Measurements from ENCODE around the gene UBR4. TPM values are rescaled to one million over a fixed set of nuclear protein-coding genes. Genes with fewer than 3 reads are reported as not detected.

Gene UBR4
- total RNA-seq, 1 experiment from 2014 or later: 107 TPM

GRCh38 chr1:19054216-19054615, 155.8 kb downstream of the UBR4 start:
- H3K27ac ChIP-seq (ENCODE audit: low read depth, low read length): no peak overlapping the region
- intact Hi-C loops (cut with micrococcal nuclease): no loop called here
- peaks cover 4 to 35% of the 10 kb centered on the region in 2 experiments; a peak in 3 of 4 replicates for H3K4me1 ChIP-seq (ENCODE audit: control insufficient read depth in 1 of 2, insufficient read depth in 2 of 2, low read length in 2 of 2)
- no peak for TF ChIP-seq POLR2AphosphoS5 (IDR thresholded peaks at IDR 0.05; ENCODE audit: low read depth, low read length)
- no peak for TF ChIP-seq ZBTB33 (IDR thresholded peaks at IDR 0.05; ENCODE audit: extremely low read depth, insufficient replicate concordance, low read length)
- TF ChIP-seq REST (IDR thresholded peaks at IDR 0.05; ENCODE audit: low read depth): no peak
- TF ChIP-seq CTCF (IDR thresholded peaks at IDR 0.05 in 2 of 3, conservative IDR thresholded peaks at IDR 0.05 in 1 of 3; ENCODE audit: borderline replicate concordance in 1 of 3, insufficient read depth in 1 of 3, low read depth in 2 of 3, low read length in 2 of 3): no peak
- TF ChIP-seq YY1 (IDR thresholded peaks at IDR 0.05; ENCODE audit: extremely low read depth, insufficient replicate concordance, low read depth, low read length): no peak
- TF ChIP-seq EGR1 (IDR thresholded peaks at IDR 0.05; ENCODE audit: low read depth): no peak
- no peak for TF ChIP-seq POLR2A (IDR thresholded peaks at IDR 0.05; ENCODE audit: borderline replicate concordance, extremely low read depth, insufficient read depth, insufficient read length)
- no peak for TF ChIP-seq FOSL1 (IDR thresholded peaks at IDR 0.05; ENCODE audit: low read depth)
- no peak for TF ChIP-seq RAD21 (IDR thresholded peaks at IDR 0.05; ENCODE audit: low read depth)
- no peak for TF ChIP-seq CBX3 (IDR thresholded peaks at IDR 0.05; ENCODE audit: low read depth)
- no peak for TF ChIP-seq ATF3 (IDR thresholded peaks at IDR 0.05)
- TF ChIP-seq JUND (IDR thresholded peaks at IDR 0.05): no peak
- no peak for TF ChIP-seq ELF1 (IDR thresholded peaks at IDR 0.05; ENCODE audit: borderline replicate concordance, low read depth)
- no peaks in the 10 kb centered on the region for H3K36me3 ChIP-seq (ENCODE audit: control insufficient read depth in 1 of 2, insufficient read depth in 2 of 2, low read length in 2 of 2)
- no peak for DNase-seq (ENCODE audit: low read depth, low spot score)
- RAD21 ChIA-PET (ENCODE audit: low non-redundant PET in 1 of 2, low total read pairs in 2 of 2, uncharacterized antibody in 2 of 2, unreplicated experiment in 2 of 2): no interaction called here
- no peak overlapping the region for H3K4me2 ChIP-seq (ENCODE audit: low read length)
- H3K27me3 ChIP-seq (ENCODE audit: insufficient read depth, low read length): no peaks in the 10 kb centered on the region
- no peak for ATAC-seq
- no peaks in the 10 kb centered on the region for H3K79me2 ChIP-seq (ENCODE audit: insufficient read depth, low read length)
- CTCF ChIA-PET: interaction anchor here (1.3 kb wide), 1 partner anchor 141 kb away, joined by 3 read pairs; no protein-coding TSS in a partner anchor
- POLR2A ChIA-PET: no interaction called here
- no peak overlapping the region for H3K9ac ChIP-seq (ENCODE audit: low read length)
- no peaks in the 10 kb centered on the region for H3K9me3 ChIP-seq (ENCODE audit: control insufficient read depth in 1 of 2, insufficient read depth in 1 of 2, low read depth in 1 of 2, low read length in 2 of 2)
- no peaks in the 10 kb centered on the region for H3K9me2 ChIP-seq (ENCODE audit: insufficient read depth)
- no peak overlapping the region for H2AFZ ChIP-seq (ENCODE audit: low read depth, low read length, poor library complexity, severe bottlenecking)
- H4K20me1 ChIP-seq (ENCODE audit: insufficient read depth): no peaks in the 10 kb centered on the region
- no TSS peak for BruUV-seq (replicated peaks)
- no peak overlapping the region for H3K4me3 ChIP-seq (replicated peaks in 1 of 2; ENCODE audit: low read depth in 1 of 2, low read length in 2 of 2)

Measured in HCT116 (cell line).